8988T (cell line): Measurements from ENCODE around the gene TUT4.
"Not testable (repeated sequence)": the region's sequence is repeated elsewhere in the genome, so short reads cannot be mapped to it uniquely, and the experiment has no call there.

ENCODE experiments used
- DNase-seq: peaks from one replicate; pipeline ENCODE4 v3.0.0; 2011

The TUT4 gene

GRCh38 chr1:52552505-52553361, at the start of gene TUT4:
Gene TUT4, minus strand, starts transcription at chr1:52553092. Its CDS starts 26,812 bp downstream, at chr1:52526280.
- DNase-seq: peak; percentile 29

- DNase-seq: no peak
Observed at GRCh38 chr1:52601991-52602855, 49.3 kb upstream of the TUT4 start, which contains the start of gene GPX7. Gene GPX7, plus strand, starts transcription at chr1:52602371. Its CDS starts 39 bp downstream, at chr1:52602410.

GRCh38 chr1:52601519-52601918, 48.6 kb upstream of the TUT4 start:
- DNase-seq: no peak

GRCh38 chr1:52600533-52601179, 47.8 kb upstream of the TUT4 start:
- DNase-seq: no peak

GRCh38 chr1:52599236-52599635, 46.3 kb upstream of the TUT4 start:
- DNase-seq: no peak

- no peak for DNase-seq
Observed at GRCh38 chr1:52598729-52599128, 45.8 kb upstream of the TUT4 start.

- no peak for DNase-seq
Observed at GRCh38 chr1:52597912-52598311, 45.0 kb upstream of the TUT4 start.

- DNase-seq: no peak
Observed at GRCh38 chr1:52595061-52595460, 42.2 kb upstream of the TUT4 start.

- DNase-seq: no peak
Observed at GRCh38 chr1:52593495-52593894, 40.6 kb upstream of the TUT4 start.

- no peak for DNase-seq
Observed at GRCh38 chr1:52592637-52593323, 39.9 kb upstream of the TUT4 start.

GRCh38 chr1:52590266-52590665, 37.4 kb upstream of the TUT4 start:
- no peak for DNase-seq

GRCh38 chr1:52588535-52588934, 35.6 kb upstream of the TUT4 start:
- DNase-seq: no peak

GRCh38 chr1:52588027-52588426, 35.1 kb upstream of the TUT4 start:
- no peak for DNase-seq

- DNase-seq: no peak
Observed at GRCh38 chr1:52585474-52585873, 32.6 kb upstream of the TUT4 start.

- no peak for DNase-seq
Observed at GRCh38 chr1:52582116-52582696, 29.3 kb upstream of the TUT4 start.

GRCh38 chr1:52580283-52580682, 27.4 kb upstream of the TUT4 start:
- DNase-seq: no peak

- DNase-seq: no peak
Observed at GRCh38 chr1:52579415-52579814, 26.5 kb upstream of the TUT4 start.

GRCh38 chr1:52578066-52578465, 25.2 kb upstream of the TUT4 start:
- not testable (repeated sequence) for DNase-seq

- DNase-seq: no peak
Observed at GRCh38 chr1:52576074-52576473, 23.2 kb upstream of the TUT4 start.

GRCh38 chr1:52574594-52574993, 21.7 kb upstream of the TUT4 start:
- no peak for DNase-seq

GRCh38 chr1:52572387-52572786, 19.5 kb upstream of the TUT4 start:
- DNase-seq: no peak

GRCh38 chr1:52571783-52572182, 18.9 kb upstream of the TUT4 start:
- no peak for DNase-seq
